Keratinocyte (primary cell): ENCODE results near the gene POLR1A. TPM values are rescaled to one million over a fixed set of nuclear protein-coding genes. Genes with fewer than 3 reads are reported as not detected.

Experiments used
- DNase-seq: peaks from one replicate; pipeline ENCODE4 v3.0.0-alpha.2; 2011; ENCODE audit warnings: low read depth, missing footprints, low spot score
- FAIRE-seq: peaks from 2 replicates; lab custom pipeline; 2011; peaks lifted over from hg19 to GRCh38; lab: Jason Lieb, UNC
- H2AFZ ChIP-seq: 2 replicates; pipeline ENCODE4 v1.6.0; 2012; ENCODE audit warnings: low read length, control low read depth, inconsistent platforms; ENCODE audit not compliant: control insufficient read depth
- H3K27ac ChIP-seq: 2 replicates; pipeline ENCODE4 v1.5.1; 2011; ENCODE audit warnings: low read length; ENCODE audit not compliant: control insufficient read depth, insufficient read depth
- H3K27me3 ChIP-seq: 3 replicates; pipeline ENCODE4 v1.6.0; 2011; ENCODE audit warnings: low read length; ENCODE audit not compliant: control insufficient read depth, insufficient read depth; ENCODE audit errors: extremely low read depth
- H3K36me3 ChIP-seq, 2 experiments: 2 replicates in 1 of 2; 3 replicates in 1 of 2; pipeline ENCODE4 v1.5.1; 2011; ENCODE audit warnings: low read length in 2 of 2, mild to moderate bottlenecking in 1 of 2; ENCODE audit not compliant: control insufficient read depth in 2 of 2, insufficient read depth in 2 of 2; ENCODE audit errors: extremely low read depth in 1 of 2
- H3K4me1 ChIP-seq: 3 replicates; pipeline ENCODE4 v1.5.1; 2011; ENCODE audit warnings: low read length; ENCODE audit not compliant: control insufficient read depth, insufficient read depth; ENCODE audit errors: extremely low read depth
- H3K4me2 ChIP-seq: 3 replicates; pipeline ENCODE4 v1.6.0; 2011; ENCODE audit warnings: low read depth, low read length; ENCODE audit not compliant: control insufficient read depth, insufficient read depth; ENCODE audit errors: extremely low read depth
- H3K4me3 ChIP-seq, 3 experiments: fragments of 200-600 bp in 1 of 3; sonication (generic) in 1 of 3; 2 replicates in 2 of 3; 3 replicates in 1 of 3; pipeline ENCODE4 v1.5.1; 2011 to 2016; ENCODE audit warnings: low read length in 3 of 3, mild to moderate bottlenecking in 3 of 3, control low read depth in 2 of 3, inconsistent platforms in 1 of 3, low read depth in 1 of 3, mixed read lengths in 1 of 3, mixed run types in 1 of 3, moderate library complexity in 1 of 3; ENCODE audit not compliant: control insufficient read depth in 2 of 3, insufficient read depth in 2 of 3; ENCODE audit errors: extremely low read depth in 1 of 3
- H3K79me2 ChIP-seq: 2 replicates; pipeline ENCODE4 v1.6.0; 2012; ENCODE audit warnings: low read length; ENCODE audit not compliant: control insufficient read depth, insufficient read depth
- H3K9ac ChIP-seq: 3 replicates; pipeline ENCODE4 v1.6.0; 2011; ENCODE audit warnings: low read length; ENCODE audit not compliant: control insufficient read depth, insufficient read depth; ENCODE audit errors: extremely low read depth
- H3K9me1 ChIP-seq: 3 replicates; pipeline ENCODE4 v1.6.0; 2011; ENCODE audit warnings: low read length; ENCODE audit not compliant: control insufficient read depth, insufficient read depth; ENCODE audit errors: extremely low read depth
- H3K9me3 ChIP-seq: 2 replicates; pipeline ENCODE4 v1.5.1; 2012; ENCODE audit warnings: low read depth, low read length; ENCODE audit not compliant: control insufficient read depth
- H4K20me1 ChIP-seq: 3 replicates; pipeline ENCODE4 v1.6.0; 2011; ENCODE audit warnings: low read length; ENCODE audit not compliant: control insufficient read depth, insufficient read depth; ENCODE audit errors: extremely low read depth
- EZH2 ChIP-seq: IDR thresholded peaks from one replicate; pipeline ENCODE4 v1.6.1; 2012; ENCODE audit warnings: inconsistent platforms, mild to moderate bottlenecking, low read length, moderate library complexity
- dilution Hi-C: fragments of 300-500 bp; cut with MboI; formaldehyde crosslinking; loops from one replicate; pipeline ENCODE4 v1.7.0; 2020; ENCODE audit warnings: low sequenced_read_pairs; ENCODE audit not compliant: extremely low pct_ligation_motif_present
- polyA plus RNA-seq, 5 experiments: library from polyadenylated mRNA; depleted of rRNA in 3 of 5; stranded (reverse) in 3 of 5; stranded (forward) in 1 of 5; unstranded in 1 of 5; fragments of >200 nt; gene quantifications; 1 replicate in 1 of 5; 2 replicates in 3 of 5; 3 replicates in 1 of 5; pipeline versions ENCODE4 v1.2.1 to v1.2.3, GENCODE V29; 2011 to 2012; ENCODE audit warnings: missing spikeins in 2 of 5, low read depth in 1 of 5, low replicate concordance in 1 of 5
- TF ChIP-seq, protein P1 (sequence below), 3 experiments: IDR thresholded peaks in 1 of 3; conservative IDR thresholded peaks in 1 of 3; optimal IDR thresholded peaks in 1 of 3; 2 replicates in 2 of 3; 3 replicates in 1 of 3; pipeline versions ENCODE3 to v1.5.1; 2011; ENCODE audit warnings: low read length in 3 of 3, mild to moderate bottlenecking in 3 of 3, moderate library complexity in 2 of 3, control low read depth in 1 of 3, inconsistent platforms in 1 of 3; ENCODE audit not compliant: insufficient read depth in 2 of 3; ENCODE audit errors: extremely low read depth in 1 of 3

The POLR1A gene
- polyA plus RNA-seq, 1 donor (not counting 4 experiments of a cell fraction or from before 2014, with no cell fraction given) = 16.1 TPM

DNA sequence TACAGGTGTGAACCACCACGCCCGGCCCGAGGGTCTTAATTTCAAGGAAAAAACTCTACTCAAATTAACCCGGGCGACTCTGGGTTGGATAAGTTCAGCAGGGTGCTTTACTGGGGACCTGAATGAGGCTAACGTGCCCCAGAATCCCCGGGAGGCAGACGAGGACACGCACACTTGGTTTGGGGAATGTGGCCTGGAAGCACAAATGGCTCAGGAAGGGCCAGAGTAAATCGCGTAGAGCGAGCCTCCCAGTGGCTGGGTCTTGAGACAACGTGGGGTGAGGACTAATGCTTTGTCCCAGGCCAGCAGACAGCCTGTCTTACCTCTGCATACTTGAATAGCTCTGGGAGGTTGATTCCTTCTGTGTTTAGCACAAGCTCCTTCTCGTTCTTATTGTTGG is 75.8 kb downstream of the POLR1A start:
- Histone ChIP-seq H3K9me3 (no peaks in the 10 kb centered on the region), H3K27me3 (no peaks in the 10 kb centered on the region), H3K36me3 (peaks cover 39 to 42% of the 10 kb centered on the region in 2 experiments), H3K4me1 (no peaks in the 10 kb centered on the region), H3K4me3 (no peak overlapping the region), H3K9me1 (no peaks in the 10 kb centered on the region), H3K79me2 (no peaks in the 10 kb centered on the region), H3K4me2 (no peak overlapping the region), H3K9ac (no peak overlapping the region), H2AFZ (no peak overlapping the region), H3K27ac (no peak overlapping the region), H4K20me1 (no peaks in the 10 kb centered on the region)
- dilution Hi-C loops = no loop called here
- no peak for DNase-seq
- FAIRE-seq = no peak
- no peak for TF ChIP-seq EZH2
- TF ChIP-seq, protein P1, sequence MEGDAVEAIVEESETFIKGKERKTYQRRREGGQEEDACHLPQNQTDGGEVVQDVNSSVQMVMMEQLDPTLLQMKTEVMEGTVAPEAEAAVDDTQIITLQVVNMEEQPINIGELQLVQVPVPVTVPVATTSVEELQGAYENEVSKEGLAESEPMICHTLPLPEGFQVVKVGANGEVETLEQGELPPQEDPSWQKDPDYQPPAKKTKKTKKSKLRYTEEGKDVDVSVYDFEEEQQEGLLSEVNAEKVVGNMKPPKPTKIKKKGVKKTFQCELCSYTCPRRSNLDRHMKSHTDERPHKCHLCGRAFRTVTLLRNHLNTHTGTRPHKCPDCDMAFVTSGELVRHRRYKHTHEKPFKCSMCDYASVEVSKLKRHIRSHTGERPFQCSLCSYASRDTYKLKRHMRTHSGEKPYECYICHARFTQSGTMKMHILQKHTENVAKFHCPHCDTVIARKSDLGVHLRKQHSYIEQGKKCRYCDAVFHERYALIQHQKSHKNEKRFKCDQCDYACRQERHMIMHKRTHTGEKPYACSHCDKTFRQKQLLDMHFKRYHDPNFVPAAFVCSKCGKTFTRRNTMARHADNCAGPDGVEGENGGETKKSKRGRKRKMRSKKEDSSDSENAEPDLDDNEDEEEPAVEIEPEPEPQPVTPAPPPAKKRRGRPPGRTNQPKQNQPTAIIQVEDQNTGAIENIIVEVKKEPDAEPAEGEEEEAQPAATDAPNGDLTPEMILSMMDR (optimal IDR thresholded peaks at IDR 0.05 in 1 of 3, IDR thresholded peaks at IDR 0.05 in 1 of 3, conservative IDR thresholded peaks at IDR 0.05 in 1 of 3; ENCODE audit: extremely low read depth in 1 of 3, insufficient read depth in 2 of 3, low read length in 3 of 3) = no peak

GRCh38 chr2:86028766-86029381 is 76.8 kb downstream of the POLR1A start:
- no peaks in the 10 kb centered on the region for H3K27me3 ChIP-seq
- FAIRE-seq (no peak), DNase-seq (no peak)
- no peaks in the 10 kb centered on the region for H3K79me2 ChIP-seq
- H3K4me1 ChIP-seq = no peaks in the 10 kb centered on the region
- no peak overlapping the region for H2AFZ ChIP-seq
- no peak overlapping the region for H3K4me2 ChIP-seq
- H4K20me1 ChIP-seq = no peaks in the 10 kb centered on the region
- H3K4me3 ChIP-seq = no peak overlapping the region
- H3K9ac ChIP-seq = no peak overlapping the region
- no peak for TF ChIP-seq EZH2
- TF ChIP-seq, protein P1 (optimal IDR thresholded peaks at IDR 0.05 in 1 of 3, IDR thresholded peaks at IDR 0.05 in 1 of 3, conservative IDR thresholded peaks at IDR 0.05 in 1 of 3; ENCODE audit: extremely low read depth in 1 of 3, insufficient read depth in 2 of 3, low read length in 3 of 3) = no peak
- H3K9me3 ChIP-seq = no peaks in the 10 kb centered on the region
- dilution Hi-C loops = no loop called here
- peaks cover 33 to 40% of the 10 kb centered on the region in 2 experiments for H3K36me3 ChIP-seq
- H3K9me1 ChIP-seq = no peaks in the 10 kb centered on the region
- H3K27ac ChIP-seq = no peak overlapping the region
